ENCODE data around the gene GUSB. TPM values are rescaled to one million over a fixed set of nuclear protein-coding genes. Genes with fewer than 3 reads are reported as not detected.

The GUSB gene
- total RNA-seq, 1 experiment from 2014 or later = 62.0 TPM

DNA sequence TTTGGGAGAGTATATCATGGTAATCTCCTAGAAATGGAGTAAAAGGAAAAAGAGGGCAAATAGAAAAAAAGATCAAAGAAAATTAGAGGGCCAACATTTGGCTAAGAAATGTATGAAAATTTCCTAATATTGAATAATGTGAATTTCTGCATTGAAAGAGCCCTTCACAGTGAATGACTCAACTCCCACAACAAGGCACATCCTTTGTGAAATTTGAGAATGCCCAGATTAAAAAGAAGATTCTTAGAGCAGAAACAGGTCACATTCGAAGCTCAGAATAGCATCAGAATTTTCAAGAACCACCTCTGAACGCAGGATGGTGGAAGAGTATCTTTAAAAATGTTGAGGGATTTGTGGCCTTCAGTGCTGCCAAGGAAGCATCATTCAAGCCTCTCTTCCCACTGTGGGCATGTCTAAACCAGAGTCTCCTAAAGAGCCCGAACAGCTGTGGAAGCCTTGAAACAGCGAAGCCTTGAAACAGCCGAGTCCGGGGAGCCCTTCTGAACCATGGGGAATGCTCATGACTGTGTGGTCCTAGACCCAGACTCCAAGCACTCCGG, 43.6 kb downstream of the GUSB start:
- no peak overlapping the region for H3K18ac ChIP-seq (ENCODE audit: insufficient read length, low read depth, low read length)
- WGBS (ENCODE audit: extremely low coverage, insufficient read length, low lambda C conversion rate) = no CpG with 5 or more reads among the region's 7 CpGs
- Mint-ChIP-seq H3K27ac (peak overlapping the region in 1 of 3 experiments; percentile 74; a peak in 1 of 7 replicates), H3K4me3 (no peak overlapping the region), H3K36me3 (ENCODE audit: insufficient read depth in 1 of 3, low read depth in 3 of 3) (peaks cover 0 to 9% (median 5%) of the 10 kb centered on the region in 3 experiments; a peak in 3 of 7 replicates), H3K27me3 (ENCODE audit: low read depth) (no peaks in the 10 kb centered on the region), H3K4me1 (peaks cover 3 to 6% of the 10 kb centered on the region in 2 experiments; a peak in 2 of 4 replicates), H3K9me3 (no peaks in the 10 kb centered on the region)
- H3K4ac ChIP-seq (ENCODE audit: low read depth, low read length) = no peak overlapping the region
- H2AFZ ChIP-seq (ENCODE audit: low read length) = no peak overlapping the region
- TF ChIP-seq, protein P1, sequence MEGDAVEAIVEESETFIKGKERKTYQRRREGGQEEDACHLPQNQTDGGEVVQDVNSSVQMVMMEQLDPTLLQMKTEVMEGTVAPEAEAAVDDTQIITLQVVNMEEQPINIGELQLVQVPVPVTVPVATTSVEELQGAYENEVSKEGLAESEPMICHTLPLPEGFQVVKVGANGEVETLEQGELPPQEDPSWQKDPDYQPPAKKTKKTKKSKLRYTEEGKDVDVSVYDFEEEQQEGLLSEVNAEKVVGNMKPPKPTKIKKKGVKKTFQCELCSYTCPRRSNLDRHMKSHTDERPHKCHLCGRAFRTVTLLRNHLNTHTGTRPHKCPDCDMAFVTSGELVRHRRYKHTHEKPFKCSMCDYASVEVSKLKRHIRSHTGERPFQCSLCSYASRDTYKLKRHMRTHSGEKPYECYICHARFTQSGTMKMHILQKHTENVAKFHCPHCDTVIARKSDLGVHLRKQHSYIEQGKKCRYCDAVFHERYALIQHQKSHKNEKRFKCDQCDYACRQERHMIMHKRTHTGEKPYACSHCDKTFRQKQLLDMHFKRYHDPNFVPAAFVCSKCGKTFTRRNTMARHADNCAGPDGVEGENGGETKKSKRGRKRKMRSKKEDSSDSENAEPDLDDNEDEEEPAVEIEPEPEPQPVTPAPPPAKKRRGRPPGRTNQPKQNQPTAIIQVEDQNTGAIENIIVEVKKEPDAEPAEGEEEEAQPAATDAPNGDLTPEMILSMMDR (conservative IDR thresholded peaks at IDR 0.05) = no peak
- H3K23ac ChIP-seq (ENCODE audit: insufficient read length, low read depth, low read length) = no peak overlapping the region
- H3K27ac ChIP-seq (ENCODE audit: insufficient read length, low read depth, low read length) = no peak overlapping the region
- H3K14ac ChIP-seq (ENCODE audit: insufficient read depth, low read length) = no peak overlapping the region
- no peaks in the 10 kb centered on the region for H3K4me1 ChIP-seq (ENCODE audit: insufficient read depth, low read length)
- no peak overlapping the region for H2BK5ac ChIP-seq (ENCODE audit: insufficient read length, low read length)
- H3K23me2 ChIP-seq (ENCODE audit: insufficient read length, low read depth, low read length, poor library complexity, severe bottlenecking) = no peaks in the 10 kb centered on the region
- no peak overlapping the region for H3K4me2 ChIP-seq (ENCODE audit: insufficient read depth, insufficient read length, low read length)
- H4K20me1 ChIP-seq (ENCODE audit: control insufficient read depth, insufficient read depth, insufficient read length) = no peaks in the 10 kb centered on the region
- no peak overlapping the region for H3K56ac ChIP-seq (ENCODE audit: insufficient read length, low read depth, low read length)
- H2BK20ac ChIP-seq (ENCODE audit: low read depth, low read length, poor library complexity, severe bottlenecking) = no peak overlapping the region
- no peaks in the 10 kb centered on the region for H3K79me2 ChIP-seq (ENCODE audit: insufficient read depth, low read length)
- no peak overlapping the region for H2BK15ac ChIP-seq (ENCODE audit: low read depth, low read length)
- H4K5ac ChIP-seq (ENCODE audit: insufficient read length, low read depth, low read length) = no peak overlapping the region
- no peaks in the 10 kb centered on the region for H3K9me3 ChIP-seq (ENCODE audit: control insufficient read depth, low read depth, low read length)
- no peak overlapping the region for H2BK12ac ChIP-seq (ENCODE audit: insufficient read length, low read depth, low read length)
- H4K8ac ChIP-seq (replicated peaks; ENCODE audit: insufficient read length, low read depth, low read length) = no peak overlapping the region
- no peak overlapping the region for H3T11ph ChIP-seq (ENCODE audit: low read length)
- H3K79me1 ChIP-seq (ENCODE audit: insufficient read depth, low read depth, low read length, poor library complexity, severe bottlenecking) = peaks cover 2% of the 10 kb centered on the region
- H3K27me3 ChIP-seq (ENCODE audit: insufficient read depth, low read length) = no peaks in the 10 kb centered on the region
- no peak overlapping the region for H4K91ac ChIP-seq (ENCODE audit: insufficient read length, low read depth, low read length)
- H2BK120ac ChIP-seq (ENCODE audit: low read depth, low read length, poor library complexity, severe bottlenecking) = no peak overlapping the region
- no peak for DNase-seq
- no peak overlapping the region for H2AK5ac ChIP-seq (ENCODE audit: insufficient read length, low read length)
- H3K9ac ChIP-seq (ENCODE audit: extremely low read depth, insufficient read length, low read length) = no peak overlapping the region
